HEK293 (cell line): ENCODE measurements around the gene MAN2A2.

ENCODE experiments used
- HOXD13 ChIP-seq: sonication (generic); formaldehyde crosslinking; IDR thresholded peaks from 2 replicates; pipeline ENCODE4 v1.8.0; 2022; ENCODE audit warnings: missing genetic modification reagents, borderline replicate concordance
- MYNN ChIP-seq: fragments of 450-650 bp; formaldehyde crosslinking; IDR thresholded peaks from 2 replicates; pipeline ENCODE4 v1.5.1; 2016; ENCODE audit warnings: missing biosample characterization, missing genetic modification characterization, borderline replicate concordance
- REST ChIP-seq: fragments of 450-650 bp; formaldehyde crosslinking; IDR thresholded peaks from 2 replicates; pipeline ENCODE4 v1.5.1; 2016; ENCODE audit warnings: missing biosample characterization, missing genetic modification characterization
- ZBTB17 ChIP-seq: fragments of 450-650 bp; formaldehyde crosslinking; IDR thresholded peaks from 2 replicates; pipeline ENCODE4 v1.5.1; 2016; ENCODE audit warnings: missing biosample characterization, missing genetic modification characterization
- ZFP41 ChIP-seq: fragments of 450-650 bp; formaldehyde crosslinking; IDR thresholded peaks from 2 replicates; pipeline ENCODE4 v1.5.1; 2016; ENCODE audit warnings: missing biosample characterization, missing genetic modification characterization, borderline replicate concordance
- ZNF132 ChIP-seq: fragments of 450-650 bp; formaldehyde crosslinking; IDR thresholded peaks from 2 replicates; pipeline ENCODE4 v1.5.1; 2017; ENCODE audit warnings: missing biosample characterization, missing genetic modification characterization, borderline replicate concordance
- ZNF157 ChIP-seq: fragments of 450-650 bp; formaldehyde crosslinking; IDR thresholded peaks from 2 replicates; pipeline ENCODE4 v1.5.1; 2016; ENCODE audit warnings: missing biosample characterization, missing genetic modification characterization
- ZNF169 ChIP-seq: fragments of 450-650 bp; formaldehyde crosslinking; IDR thresholded peaks from 2 replicates; pipeline ENCODE4 v1.5.1; 2016; ENCODE audit warnings: missing biosample characterization, missing genetic modification characterization
- ZNF274 ChIP-seq, 2 experiments: fragments of 200-500 bp in 1 of 2; fragments of 450-650 bp in 1 of 2; sonication (Bioruptor generic) in 1 of 2; formaldehyde crosslinking in 1 of 2; IDR thresholded peaks; 2 replicates each; pipeline versions ENCODE4 v1.5.1 to v1.6.1; 2014 to 2016; ENCODE audit warnings: borderline replicate concordance in 1 of 2, inconsistent platforms in 1 of 2, low read length in 1 of 2, missing biosample characterization in 1 of 2, missing genetic modification characterization in 1 of 2
- ZNF354C ChIP-seq: fragments of 450-650 bp; formaldehyde crosslinking; IDR thresholded peaks from 2 replicates; pipeline ENCODE4 v1.5.1; 2016; ENCODE audit warnings: missing biosample characterization, missing genetic modification characterization, low read depth, borderline replicate concordance
- ZNF426 ChIP-seq: fragments of 450-650 bp; formaldehyde crosslinking; IDR thresholded peaks from 2 replicates; pipeline ENCODE4 v1.5.1; 2017; ENCODE audit warnings: missing biosample characterization, missing genetic modification characterization, mild to moderate bottlenecking, inconsistent platforms, moderate library complexity
- ZNF449 ChIP-seq: fragments of 450-650 bp; formaldehyde crosslinking; IDR thresholded peaks from 2 replicates; pipeline ENCODE4 v1.5.1; 2017; ENCODE audit warnings: missing biosample characterization, mild to moderate bottlenecking, missing genetic modification characterization, moderate library complexity
- ZNF544 ChIP-seq: fragments of 450-650 bp; formaldehyde crosslinking; IDR thresholded peaks from 2 replicates; pipeline ENCODE4 v1.5.0; 2017; ENCODE audit warnings: missing biosample characterization, missing genetic modification characterization
- ZNF555 ChIP-seq: fragments of 450-650 bp; formaldehyde crosslinking; conservative IDR thresholded peaks from 2 replicates; pipeline ENCODE4 v1.5.1; 2017; ENCODE audit warnings: missing biosample characterization, mild to moderate bottlenecking, missing genetic modification characterization, inconsistent platforms
- ZNF830 ChIP-seq: fragments of 450-650 bp; IDR thresholded peaks from 2 replicates; pipeline ENCODE4 v1.5.0; 2018; ENCODE audit warnings: missing biosample characterization, missing genetic modification characterization, low read depth, mild to moderate bottlenecking, moderate library complexity
- ZNF843 ChIP-seq: fragments of 450-650 bp; formaldehyde crosslinking; IDR thresholded peaks from 2 replicates; pipeline ENCODE4 v1.5.1; 2016; ENCODE audit warnings: missing biosample characterization, missing genetic modification characterization
- ZSCAN30 ChIP-seq: fragments of 450-650 bp; IDR thresholded peaks from 2 replicates; pipeline ENCODE4 v1.5.1; 2018; ENCODE audit warnings: missing biosample characterization, mild to moderate bottlenecking, missing genetic modification characterization, moderate library complexity
- ZSCAN4 ChIP-seq: fragments of 450-650 bp; formaldehyde crosslinking; IDR thresholded peaks from 2 replicates; pipeline ENCODE4 v1.5.1; 2017; ENCODE audit warnings: missing biosample characterization, missing genetic modification characterization
- TF ChIP-seq, protein P1 (sequence below): fragments of 450-650 bp; formaldehyde crosslinking; IDR thresholded peaks from 2 replicates; pipeline ENCODE4 v1.5.1; 2016; ENCODE audit warnings: missing biosample characterization, missing genetic modification characterization
- TF ChIP-seq, protein P2 (sequence below): fragments of 450-650 bp; formaldehyde crosslinking; IDR thresholded peaks from 2 replicates; pipeline ENCODE4 v1.5.1; 2016; ENCODE audit warnings: missing biosample characterization, missing genetic modification characterization, borderline replicate concordance
- TF ChIP-seq, protein P3 (sequence below): fragments of 450-650 bp; formaldehyde crosslinking; IDR thresholded peaks from 2 replicates; pipeline ENCODE4 v1.5.1; 2016; ENCODE audit warnings: missing biosample characterization, missing genetic modification characterization

MAN2A2 gene

DNA sequence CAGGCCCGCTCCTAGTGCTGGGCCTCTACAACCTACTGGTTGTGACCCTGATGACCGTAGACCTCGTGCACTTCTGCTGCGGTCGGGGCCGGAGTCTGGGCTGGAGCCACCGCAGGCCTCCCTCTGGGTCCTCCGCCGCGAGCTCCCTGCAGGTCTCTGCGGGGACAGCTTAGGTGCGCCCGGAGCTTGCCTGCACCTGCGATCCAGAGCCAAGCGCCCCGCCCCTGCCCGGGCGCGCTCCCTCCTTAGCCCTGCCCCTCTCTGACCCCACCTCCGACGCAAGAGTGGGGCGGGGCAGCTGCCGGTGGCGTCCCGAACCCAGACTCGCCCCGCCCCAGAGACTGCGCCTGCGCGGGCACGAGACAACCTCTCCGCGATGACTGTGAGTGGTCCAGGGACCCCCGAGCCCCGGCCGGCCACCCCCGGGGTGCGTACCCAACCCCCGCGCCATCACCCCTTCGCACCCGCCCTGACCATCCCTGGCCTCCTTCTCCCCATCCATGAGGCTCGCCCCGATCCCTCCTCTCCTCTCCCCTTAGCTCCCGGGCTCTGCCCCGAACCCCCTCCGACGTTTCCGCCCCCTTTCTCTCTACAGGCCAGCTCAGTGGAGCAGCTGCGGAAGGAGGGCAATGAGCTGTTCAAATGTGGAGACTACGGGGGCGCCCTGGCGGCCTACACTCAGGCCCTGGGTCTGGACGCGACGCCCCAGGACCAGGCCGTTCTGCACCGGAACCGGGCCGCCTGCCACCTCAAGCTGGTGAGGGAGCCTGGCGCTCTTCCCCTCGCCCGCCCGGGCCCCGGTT is 32.0 kb downstream of the MAN2A2 start, which contains the start of gene UNC45A (continued):
- TF ChIP-seq REST (tag by site-specific recombination) (no peak), ZNF157 (no peak), ZNF132 (tag by site-specific recombination) (no peak), MYNN (tag by site-specific recombination) (no peak), ZBTB17 (peak; percentile 70), ZSCAN4 (tag by site-specific recombination) (0 out of 2 replicates have a peak, but pooled peaks have one; percentile 14), ZNF169 (tag by site-specific recombination) (no peak), ZSCAN30 (0 out of 2 replicates have a peak, but pooled peaks have one; percentile 18), ZFP41 (tag by site-specific recombination) (no peak), HOXD13 (no peak), ZNF555 (tag by site-specific recombination) (no peak), ZNF449 (tag by site-specific recombination) (no peak), ZNF843 (tag by site-specific recombination) (no peak), ZNF544 (tag by site-specific recombination) (no peak), ZNF426 (tag by site-specific recombination) (no peak), ZNF354C (tag by site-specific recombination) (no peak), ZNF830 (tag by site-specific recombination) (no peak), ZNF274 (IDR thresholded peaks at IDR 0.05; ENCODE audit: low read length) (no peak), ZNF274 (tag by site-specific recombination; IDR thresholded peaks at IDR 0.05; ENCODE audit: borderline replicate concordance) (no peak)
- TF ChIP-seq, protein P1, sequence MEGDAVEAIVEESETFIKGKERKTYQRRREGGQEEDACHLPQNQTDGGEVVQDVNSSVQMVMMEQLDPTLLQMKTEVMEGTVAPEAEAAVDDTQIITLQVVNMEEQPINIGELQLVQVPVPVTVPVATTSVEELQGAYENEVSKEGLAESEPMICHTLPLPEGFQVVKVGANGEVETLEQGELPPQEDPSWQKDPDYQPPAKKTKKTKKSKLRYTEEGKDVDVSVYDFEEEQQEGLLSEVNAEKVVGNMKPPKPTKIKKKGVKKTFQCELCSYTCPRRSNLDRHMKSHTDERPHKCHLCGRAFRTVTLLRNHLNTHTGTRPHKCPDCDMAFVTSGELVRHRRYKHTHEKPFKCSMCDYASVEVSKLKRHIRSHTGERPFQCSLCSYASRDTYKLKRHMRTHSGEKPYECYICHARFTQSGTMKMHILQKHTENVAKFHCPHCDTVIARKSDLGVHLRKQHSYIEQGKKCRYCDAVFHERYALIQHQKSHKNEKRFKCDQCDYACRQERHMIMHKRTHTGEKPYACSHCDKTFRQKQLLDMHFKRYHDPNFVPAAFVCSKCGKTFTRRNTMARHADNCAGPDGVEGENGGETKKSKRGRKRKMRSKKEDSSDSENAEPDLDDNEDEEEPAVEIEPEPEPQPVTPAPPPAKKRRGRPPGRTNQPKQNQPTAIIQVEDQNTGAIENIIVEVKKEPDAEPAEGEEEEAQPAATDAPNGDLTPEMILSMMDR (tag by site-specific recombination), result peak; percentile 57
- TF ChIP-seq, protein P2, sequence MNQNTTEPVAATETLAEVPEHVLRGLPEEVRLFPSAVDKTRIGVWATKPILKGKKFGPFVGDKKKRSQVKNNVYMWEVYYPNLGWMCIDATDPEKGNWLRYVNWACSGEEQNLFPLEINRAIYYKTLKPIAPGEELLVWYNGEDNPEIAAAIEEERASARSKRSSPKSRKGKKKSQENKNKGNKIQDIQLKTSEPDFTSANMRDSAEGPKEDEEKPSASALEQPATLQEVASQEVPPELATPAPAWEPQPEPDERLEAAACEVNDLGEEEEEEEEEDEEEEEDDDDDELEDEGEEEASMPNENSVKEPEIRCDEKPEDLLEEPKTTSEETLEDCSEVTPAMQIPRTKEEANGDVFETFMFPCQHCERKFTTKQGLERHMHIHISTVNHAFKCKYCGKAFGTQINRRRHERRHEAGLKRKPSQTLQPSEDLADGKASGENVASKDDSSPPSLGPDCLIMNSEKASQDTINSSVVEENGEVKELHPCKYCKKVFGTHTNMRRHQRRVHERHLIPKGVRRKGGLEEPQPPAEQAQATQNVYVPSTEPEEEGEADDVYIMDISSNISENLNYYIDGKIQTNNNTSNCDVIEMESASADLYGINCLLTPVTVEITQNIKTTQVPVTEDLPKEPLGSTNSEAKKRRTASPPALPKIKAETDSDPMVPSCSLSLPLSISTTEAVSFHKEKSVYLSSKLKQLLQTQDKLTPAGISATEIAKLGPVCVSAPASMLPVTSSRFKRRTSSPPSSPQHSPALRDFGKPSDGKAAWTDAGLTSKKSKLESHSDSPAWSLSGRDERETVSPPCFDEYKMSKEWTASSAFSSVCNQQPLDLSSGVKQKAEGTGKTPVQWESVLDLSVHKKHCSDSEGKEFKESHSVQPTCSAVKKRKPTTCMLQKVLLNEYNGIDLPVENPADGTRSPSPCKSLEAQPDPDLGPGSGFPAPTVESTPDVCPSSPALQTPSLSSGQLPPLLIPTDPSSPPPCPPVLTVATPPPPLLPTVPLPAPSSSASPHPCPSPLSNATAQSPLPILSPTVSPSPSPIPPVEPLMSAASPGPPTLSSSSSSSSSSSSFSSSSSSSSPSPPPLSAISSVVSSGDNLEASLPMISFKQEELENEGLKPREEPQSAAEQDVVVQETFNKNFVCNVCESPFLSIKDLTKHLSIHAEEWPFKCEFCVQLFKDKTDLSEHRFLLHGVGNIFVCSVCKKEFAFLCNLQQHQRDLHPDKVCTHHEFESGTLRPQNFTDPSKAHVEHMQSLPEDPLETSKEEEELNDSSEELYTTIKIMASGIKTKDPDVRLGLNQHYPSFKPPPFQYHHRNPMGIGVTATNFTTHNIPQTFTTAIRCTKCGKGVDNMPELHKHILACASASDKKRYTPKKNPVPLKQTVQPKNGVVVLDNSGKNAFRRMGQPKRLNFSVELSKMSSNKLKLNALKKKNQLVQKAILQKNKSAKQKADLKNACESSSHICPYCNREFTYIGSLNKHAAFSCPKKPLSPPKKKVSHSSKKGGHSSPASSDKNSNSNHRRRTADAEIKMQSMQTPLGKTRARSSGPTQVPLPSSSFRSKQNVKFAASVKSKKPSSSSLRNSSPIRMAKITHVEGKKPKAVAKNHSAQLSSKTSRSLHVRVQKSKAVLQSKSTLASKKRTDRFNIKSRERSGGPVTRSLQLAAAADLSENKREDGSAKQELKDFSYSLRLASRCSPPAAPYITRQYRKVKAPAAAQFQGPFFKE (tag by site-specific recombination), result no peak
- TF ChIP-seq, protein P3, sequence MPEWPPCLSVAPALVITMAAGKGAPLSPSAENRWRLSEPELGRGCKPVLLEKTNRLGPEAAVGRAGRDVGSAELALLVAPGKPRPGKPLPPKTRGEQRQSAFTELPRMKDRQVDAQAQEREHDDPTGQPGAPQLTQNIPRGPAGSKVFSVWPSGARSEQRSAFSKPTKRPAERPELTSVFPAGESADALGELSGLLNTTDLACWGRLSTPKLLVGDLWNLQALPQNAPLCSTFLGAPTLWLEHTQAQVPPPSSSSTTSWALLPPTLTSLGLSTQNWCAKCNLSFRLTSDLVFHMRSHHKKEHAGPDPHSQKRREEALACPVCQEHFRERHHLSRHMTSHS (tag by site-specific recombination), result no peak
